K562 (cell line): Measurements from ENCODE around the gene COG2. TPM values are rescaled to one million over a fixed set of nuclear protein-coding genes. Genes with fewer than 3 reads are reported as not detected.
A peak's percentile ranks its signal among the peaks of the same experiment; 100 is the strongest.

Experiments used
- ATAC-seq: fragments of 200-7000 bp; cut with Tn5 transposase; 3 replicates; pipeline ENCODE4 v1.9.1; 2020; ENCODE audit warnings: moderate library complexity
- BruUV-seq: library from RNA; stranded (reverse); fragments of 400-500 nt; replicated peaks from 2 replicates; lab custom pipeline; 2021; lab: Mats Ljungman, UMichigan
- CTCF ChIA-PET: fragments of 300-600 bp; formaldehyde crosslinking; extraction: SDS; loops from one replicate; lab custom pipeline; 2021; ENCODE audit warnings: low intra/inter-chr PET ratio; lab: Yijun Ruan, JAX
- POLR2A ChIA-PET: fragments of 300-600, 350-650 bp; sonication (Branson Sonifier 250); formaldehyde crosslinking; extraction: SDS; loops from one replicate; lab custom pipeline; 2021; ENCODE audit warnings: antibody characterized with exemption, inconsistent platforms; lab: Yijun Ruan, JAX
- DNase-seq, 4 experiments: peaks; one replicate each; pipeline versions ENCODE4 v3.0.0 to v3.0.0-alpha.2; 2011 to 2018; ENCODE audit warnings: low spot score in 3 of 4, mixed read lengths in 3 of 4; ENCODE audit errors: extremely low read depth in 1 of 4
- FAIRE-seq: peaks from 2 replicates; lab custom pipeline; 2011; peaks lifted over from hg19 to GRCh38; lab: Jason Lieb, UNC
- H2AFZ ChIP-seq: 2 replicates; pipeline ENCODE4 v1.6.0; 2011; ENCODE audit warnings: low read depth, low read length, control low read depth, inconsistent platforms
- H3K27ac ChIP-seq: fragments of 200-600 bp; 3 replicates; pipeline ENCODE4 v1.8.0; 2011; ENCODE audit warnings: low read depth, mild to moderate bottlenecking, control low read depth, inconsistent platforms, low read length, moderate library complexity, mixed read lengths; ENCODE audit errors: extremely low read depth
- H3K27me3 ChIP-seq, 2 experiments: fragments of 300-600 bp in 1 of 2; 2 replicates in 1 of 2; 3 replicates in 1 of 2; pipeline versions ENCODE4 v1.6.0 to v1.8.0; 2011; ENCODE audit warnings: inconsistent platforms in 2 of 2, low read length in 2 of 2, mild to moderate bottlenecking in 1 of 2, mixed read lengths in 1 of 2, moderate library complexity in 1 of 2; ENCODE audit not compliant: control insufficient read depth in 2 of 2, insufficient read depth in 2 of 2
- H3K36me3 ChIP-seq: fragments of 300-600 bp; 3 replicates; pipeline ENCODE4 v1.8.0; 2011; ENCODE audit warnings: mild to moderate bottlenecking, low read length, inconsistent platforms; ENCODE audit not compliant: control insufficient read depth, insufficient read depth
- H3K4me1 ChIP-seq, 2 experiments: fragments of 200-600 bp in 1 of 2; replicated peaks in 1 of 2; 2 replicates in 1 of 2; 3 replicates in 1 of 2; pipeline versions ENCODE4 v1.5.1 to v1.8.0; 2011; ENCODE audit warnings: inconsistent platforms in 2 of 2, low read length in 2 of 2, mild to moderate bottlenecking in 1 of 2, mixed read lengths in 1 of 2, moderate library complexity in 1 of 2; ENCODE audit not compliant: control insufficient read depth in 2 of 2, insufficient read depth in 2 of 2
- H3K4me2 ChIP-seq: 2 replicates; pipeline ENCODE4 v1.6.1; 2011; ENCODE audit warnings: low read length, control low read depth, inconsistent platforms, mixed read lengths; ENCODE audit not compliant: insufficient read depth
- H3K4me3 ChIP-seq: fragments of 200-600 bp; sonication (generic), shearing (Covaris generic); 2 replicates; pipeline ENCODE4 v1.5.1; 2016; ENCODE audit warnings: control low read depth, inconsistent platforms
- H3K79me2 ChIP-seq: fragments of 200-600 bp; 3 replicates; pipeline ENCODE4 v1.8.0; 2011; ENCODE audit warnings: low read length, inconsistent platforms; ENCODE audit not compliant: control insufficient read depth, insufficient read depth
- H3K9ac ChIP-seq, 2 experiments: 2 replicates each; pipeline versions ENCODE4 v1.6.0 to v1.6.1; 2011; ENCODE audit warnings: low read depth in 2 of 2, low read length in 2 of 2, control low read depth in 1 of 2, inconsistent platforms in 1 of 2, mild to moderate bottlenecking in 1 of 2, mixed read lengths in 1 of 2; ENCODE audit not compliant: insufficient read depth in 1 of 2
- H3K9me1 ChIP-seq: one replicate; pipeline ENCODE4 v1.6.0; 2011; ENCODE audit warnings: inconsistent platforms, mild to moderate bottlenecking, low read length, moderate library complexity; ENCODE audit not compliant: control insufficient read depth, insufficient read depth
- H3K9me3 ChIP-seq: replicated peaks from 2 replicates; pipeline ENCODE4 v1.5.1; 2011; ENCODE audit warnings: low read depth, low read length, inconsistent platforms; ENCODE audit not compliant: control insufficient read depth, insufficient read depth
- H4K20me1 ChIP-seq: replicated peaks from 2 replicates; pipeline ENCODE4 v1.6.1; 2011; ENCODE audit warnings: low read length, inconsistent platforms, mixed read lengths; ENCODE audit not compliant: control insufficient read depth, insufficient read depth
- FOXK1 ChIP-seq: sonication (generic); formaldehyde crosslinking; IDR thresholded peaks from 2 replicates; pipeline ENCODE4 v1.8.0; 2022; ENCODE audit warnings: missing genetic modification reagents, mild to moderate bottlenecking, borderline replicate concordance
- MBD2 ChIP-seq: sonication (generic); IDR thresholded peaks from 2 replicates; pipeline ENCODE4 v1.6.1; 2016; ENCODE audit warnings: low read depth, borderline replicate concordance
- REST ChIP-seq, 2 experiments: fragments of 450-650 bp; formaldehyde crosslinking in 1 of 2; IDR thresholded peaks; 2 replicates each; pipeline versions ENCODE4 v1.4.0 to v1.6.1; 2014 to 2020; ENCODE audit warnings: mild to moderate bottlenecking in 2 of 2, borderline replicate concordance in 1 of 2, low read depth in 1 of 2
- ZNF589 ChIP-seq: fragments of 200-800 bp; sonication (Bioruptor generic); IDR thresholded peaks from 2 replicates; pipeline ENCODE4 v1.6.1; 2016; ENCODE audit warnings: low read depth, missing genetic modification characterization, missing compliant biosample characterization
- WGBS: fragments of 100-300 bp; shearing (Covaris generic); methylation state at CpG from one replicate; pipeline ENCODE4 v1.1.6; 2016; ENCODE audit warnings: low coverage, mixed read lengths; ENCODE audit not compliant: insufficient coverage; ENCODE audit errors: missing lambda C conversion rate; 5-methylcytosine and 5-hydroxymethylcytosine counted together
- in situ Hi-C: fragments of 300-500 bp; cut with MboI; formaldehyde crosslinking; loops from 4 replicates; pipeline ENCODE4 v1.15.0; 2018; ENCODE audit warnings: inconsistent platforms, mixed read lengths
- intact Hi-C: fragments of 100-400 bp; cut with micrococcal nuclease; formaldehyde crosslinking; loops from 2 replicates; pipeline ENCODE4 v1.14.2; 2022
- polyA plus RNA-seq, 8 experiments: library from polyadenylated mRNA; depleted of rRNA in 4 of 8; stranded (reverse) in 5 of 8; unstranded in 3 of 8; fragments of >200 nt; fragmentation: Nextera tagmentation in 2 of 8; fragmentation: Illumina TruSeq in 1 of 8; extraction: Ambion mirVana in 2 of 8; extraction: Trizol in 1 of 8; gene quantifications; 2 replicates each; pipeline versions ENCODE4 v1.2.1 to v1.2.3, GENCODE V29; 2011 to 2014; ENCODE audit warnings: inconsistent platforms in 1 of 8, missing spikeins in 1 of 8
- total RNA-seq, 7 experiments: library from RNA; depleted of rRNA in 6 of 7; stranded (reverse); fragments of >200 nt in 6 of 7; fragmentation: Illumina TruSeq in 2 of 7; extraction: Trizol in 2 of 7; gene quantifications; 2 replicates each; pipeline versions ENCODE4 v1.2.1 to v1.2.3, GENCODE V29; 2011 to 2021; ENCODE audit warnings: low replicate concordance in 1 of 7

COG2 gene
- total and polyA plus RNA-seq, 9 of the 15 experiments (the other 6 are each of a cell fraction or from before 2014, with no cell fraction given) = 22.0 to 51.7 (median 33.3) TPM

GRCh38 chr1:230620649-230621323 lies 21.5 kb upstream of the COG2 start:
- Histone ChIP-seq H4K20me1 (no peaks in the 10 kb centered on the region), H3K9ac (no peak overlapping the region), H3K36me3 (no peaks in the 10 kb centered on the region), H3K4me1 (no peaks in the 10 kb centered on the region; a peak in 1 of 5 replicates), H3K9me3 (no peaks in the 10 kb centered on the region), H3K4me2 (no peak overlapping the region), H3K27me3 (peaks cover 10 to 32% of the 10 kb centered on the region in 2 experiments), H3K9me1 (no peaks in the 10 kb centered on the region), H2AFZ (no peak overlapping the region), H3K4me3 (no peak overlapping the region), H3K79me2 (no peaks in the 10 kb centered on the region), H3K27ac (no peak overlapping the region)
- ATAC-seq = no peak
- in situ Hi-C loops = no loop called here
- BruUV-seq = no TSS peak
- no peak for FAIRE-seq
- TF ChIP-seq MBD2 (no peak), FOXK1 (CRISPR knock-in tag) (no peak), REST (IDR thresholded peaks at IDR 0.05; ENCODE audit: borderline replicate concordance) (peak; percentile 39; the same call in 1 of the 2 replicates), REST (CRISPR knock-in tag; IDR thresholded peaks at IDR 0.05; ENCODE audit: low read depth) (no peak), ZNF589 (CRISPR knock-in tag) (no peak)
- ChIA-PET POLR2A (interaction anchor here (0.7 to 0.8 kb wide), 2 partner anchors 49 to 964 kb away, joined by 3 read pairs; no protein-coding TSS in a partner anchor), CTCF (no interaction called here)
- intact Hi-C loops = no loop called here
- no peak for DNase-seq
- WGBS = 0% methylated on average over 3 of the region's 3 CpGs
